WTC11 (cell line): ENCODE measurements around the gene VLDLR. TPM values are rescaled to one million over a fixed set of nuclear protein-coding genes. Genes with fewer than 3 reads are reported as not detected.

Source experiments
- ATAC-seq: fragments of 200-7000 bp; cut with Tn5 transposase; 2 replicates; pipeline ENCODE4 v1.10.0; 2021; ENCODE audit warnings: mild to moderate bottlenecking, moderate library complexity
- CTCF ChIA-PET: fragments of 300-600 bp; sonication (Branson Sonifier 250); formaldehyde crosslinking; loops from one replicate; lab custom pipeline; 2021; ENCODE audit warnings: antibody characterized with exemption; lab: Charles Lee
- POLR2A ChIA-PET: fragments of 350-600 bp; sonication (Branson Sonifier 250); formaldehyde crosslinking; loops from one replicate; lab custom pipeline; 2021; ENCODE audit warnings: antibody characterized with exemption; lab: Charles Lee
- DNase-seq: peaks from one replicate; pipeline ENCODE4 v3.0.0; 2021; ENCODE audit warnings: low spot score
- H3K27ac Mint-ChIP-seq: 2 replicates; pipeline ENCODE4 v1.8.0; 2021; ENCODE audit warnings: mixed read lengths
- H3K27me3 Mint-ChIP-seq: 2 replicates; pipeline ENCODE4 v1.8.0; 2021; ENCODE audit warnings: low read depth, mild to moderate bottlenecking, moderate library complexity, mixed read lengths
- H3K36me3 Mint-ChIP-seq: 2 replicates; pipeline ENCODE4 v1.8.0; 2021; ENCODE audit warnings: mixed read lengths
- H3K4me1 Mint-ChIP-seq: 2 replicates; pipeline ENCODE4 v1.8.0; 2022; ENCODE audit warnings: mixed read lengths
- H3K4me3 Mint-ChIP-seq: 2 replicates; pipeline ENCODE4 v1.8.0; 2021; ENCODE audit warnings: mild to moderate bottlenecking, moderate library complexity, mixed read lengths
- H3K9me3 Mint-ChIP-seq: 2 replicates; pipeline ENCODE4 v1.8.0; 2021; ENCODE audit warnings: mixed read lengths
- AR ChIP-seq: fragments of 250-450 bp; sonication (Bioruptor Pico); IDR thresholded peaks from 2 replicates; pipeline ENCODE4 v1.9.0; 2021; ENCODE audit warnings: mild to moderate bottlenecking
- ATF6 ChIP-seq: sonication (generic); formaldehyde crosslinking; IDR thresholded peaks from 2 replicates; pipeline ENCODE4 v1.8.1; 2023; ENCODE audit warnings: mild to moderate bottlenecking, missing genetic modification reagents
- ERG ChIP-seq: fragments of 250-450 bp; sonication (Bioruptor Pico); IDR thresholded peaks from 2 replicates; pipeline ENCODE4 v1.8.0; 2021; ENCODE audit warnings: mild to moderate bottlenecking
- IRF1 ChIP-seq: sonication (generic); formaldehyde crosslinking; IDR thresholded peaks from 2 replicates; pipeline ENCODE4 v1.8.0; 2023; ENCODE audit warnings: missing genetic modification reagents
- NFYB ChIP-seq: sonication (generic); formaldehyde crosslinking; conservative IDR thresholded peaks from 2 replicates; pipeline ENCODE4 v1.8.0; 2022; ENCODE audit warnings: low read depth, missing genetic modification reagents
- NR2C2 ChIP-seq: sonication (generic); formaldehyde crosslinking; IDR thresholded peaks from 2 replicates; pipeline ENCODE4 v1.8.0; 2022; ENCODE audit warnings: mild to moderate bottlenecking, missing genetic modification reagents
- PRRX2 ChIP-seq: fragments of 250-450 bp; sonication (Bioruptor Pico); IDR thresholded peaks from 2 replicates; pipeline ENCODE4 v1.8.0; 2021; ENCODE audit warnings: mild to moderate bottlenecking
- RORB ChIP-seq: fragments of 250-450 bp; sonication (Bioruptor Pico); IDR thresholded peaks from 2 replicates; pipeline ENCODE4 v1.9.0; 2021; ENCODE audit warnings: mild to moderate bottlenecking
- SOX15 ChIP-seq: fragments of 250-450 bp; sonication (Bioruptor Pico); IDR thresholded peaks from 2 replicates; pipeline ENCODE4 v1.9.0; 2021; ENCODE audit warnings: mild to moderate bottlenecking
- STAT6 ChIP-seq: sonication (generic); formaldehyde crosslinking; conservative IDR thresholded peaks from 2 replicates; pipeline ENCODE4 v1.8.1; 2023; ENCODE audit warnings: mild to moderate bottlenecking, low read depth, missing genetic modification reagents, moderate library complexity
- TCF7 ChIP-seq: sonication (generic); formaldehyde crosslinking; IDR thresholded peaks from 2 replicates; pipeline ENCODE4 v1.8.0; 2022; ENCODE audit warnings: mild to moderate bottlenecking, low read depth, missing genetic modification reagents, moderate library complexity
- TEAD4 ChIP-seq: sonication (generic); formaldehyde crosslinking; IDR thresholded peaks from 2 replicates; pipeline ENCODE4 v1.8.0; 2022; ENCODE audit warnings: mild to moderate bottlenecking, missing genetic modification reagents
- ZBTB21 ChIP-seq: sonication (generic); formaldehyde crosslinking; IDR thresholded peaks from 2 replicates; pipeline ENCODE4 v1.8.1; 2023; ENCODE audit warnings: mild to moderate bottlenecking, missing genetic modification reagents, borderline replicate concordance
- ZNF138 ChIP-seq: sonication (generic); formaldehyde crosslinking; conservative IDR thresholded peaks from 2 replicates; pipeline ENCODE4 v1.8.1; 2022; ENCODE audit warnings: mild to moderate bottlenecking, moderate library complexity, missing genetic modification reagents
- ZNF232 ChIP-seq: sonication (generic); formaldehyde crosslinking; IDR thresholded peaks from 2 replicates; pipeline ENCODE4 v1.8.0; 2022; ENCODE audit warnings: mild to moderate bottlenecking, missing genetic modification reagents
- ZNF416 ChIP-seq: fragments of 250-450 bp; sonication (Bioruptor Pico); IDR thresholded peaks from 2 replicates; pipeline ENCODE4 v1.9.0; 2021; ENCODE audit warnings: mild to moderate bottlenecking, inconsistent platforms
- ZNF671 ChIP-seq: fragments of 250-450 bp; sonication (Bioruptor Pico); IDR thresholded peaks from 2 replicates; pipeline ENCODE4 v1.8.0; 2021; ENCODE audit warnings: mild to moderate bottlenecking
- total RNA-seq: library from RNA; stranded (reverse); gene quantifications from 3 replicates; pipeline ENCODE4 v1.2.3, GENCODE V29; 2021

The VLDLR gene
- total RNA-seq, 1 experiment from 2014 or later, result 40.8 TPM

GRCh38 chr9:2664174-2665065, 42.8 kb downstream of the VLDLR start:
- no peak for ATAC-seq

GRCh38 chr9:2666569-2666968, 45.0 kb downstream of the VLDLR start:
- ChIA-PET CTCF (no interaction called here), POLR2A (no interaction called here)
- H3K27ac Mint-ChIP-seq, result no peak overlapping the region
- no peak for ATAC-seq
- no peaks in the 10 kb centered on the region; the same call in 1 of the 2 replicates for H3K27me3 Mint-ChIP-seq
- no peak overlapping the region for H3K4me3 Mint-ChIP-seq
- peaks cover 30% of the 10 kb centered on the region for H3K36me3 Mint-ChIP-seq
- no peak for DNase-seq
- peaks cover 10% of the 10 kb centered on the region for H3K4me1 Mint-ChIP-seq
- peaks cover 35% of the 10 kb centered on the region for H3K9me3 Mint-ChIP-seq
- TF ChIP-seq ZNF138 (CRISPR knock-in tag), result no peak
- no peak for TF ChIP-seq ZNF671 (CRISPR knock-in tag)
- TF ChIP-seq STAT6 (CRISPR knock-in tag), result no peak
- TF ChIP-seq NR2C2 (CRISPR knock-in tag), result no peak
- TF ChIP-seq ATF6, result no peak
- TF ChIP-seq TCF7, result no peak
- no peak for TF ChIP-seq ZNF416 (CRISPR knock-in tag)
- no peak for TF ChIP-seq ZNF232 (CRISPR knock-in tag)
- no peak for TF ChIP-seq SOX15
- no peak for TF ChIP-seq AR (CRISPR knock-in tag)
- TF ChIP-seq NFYB (CRISPR knock-in tag), result no peak
- no peak for TF ChIP-seq RORB (CRISPR knock-in tag)
- no peak for TF ChIP-seq ZBTB21

More at GRCh38 chr9:2664174-2665065, 42.8 kb downstream of the VLDLR start:
- Mint-ChIP-seq H3K4me3 (no peak overlapping the region), H3K27me3 (no peaks in the 10 kb centered on the region; the same call in 1 of the 2 replicates), H3K27ac (no peak overlapping the region), H3K36me3 (peaks cover 30% of the 10 kb centered on the region), H3K4me1 (peaks cover 15% of the 10 kb centered on the region), H3K9me3 (peaks cover 35% of the 10 kb centered on the region)
- DNase-seq, result no peak
- POLR2A ChIA-PET, result no interaction called here
- no peak for TF ChIP-seq STAT6 (CRISPR knock-in tag)
- no peak for TF ChIP-seq TEAD4 (CRISPR knock-in tag)
- TF ChIP-seq PRRX2 (CRISPR knock-in tag), result no peak
- TF ChIP-seq ERG (CRISPR knock-in tag), result no peak
- no peak for TF ChIP-seq IRF1 (CRISPR knock-in tag)
- CTCF ChIA-PET, result no interaction called here
